Nephron progenitor cell (in vitro differentiated cells): ENCODE measurements around the gene TMTC1.
A peak's percentile ranks its signal among the peaks of the same experiment; 100 is the strongest.

Source experiments
- DNase-seq: peaks from one replicate; pipeline ENCODE4 v3.0.0; 2021
- H3K27ac Mint-ChIP-seq: 2 replicates; pipeline ENCODE4 v1.8.0; 2021; ENCODE audit warnings: mild to moderate bottlenecking, moderate library complexity, mixed read lengths
- H3K27me3 Mint-ChIP-seq: 2 replicates; pipeline ENCODE4 v1.8.0; 2021; ENCODE audit warnings: mild to moderate bottlenecking, low read depth, mixed read lengths; ENCODE audit not compliant: poor library complexity
- H3K36me3 Mint-ChIP-seq: 2 replicates; pipeline ENCODE4 v1.8.0; 2021; ENCODE audit warnings: low read depth, mixed read lengths
- H3K4me1 Mint-ChIP-seq: 2 replicates; pipeline ENCODE4 v1.8.0; 2021; ENCODE audit warnings: mixed read lengths
- H3K4me3 Mint-ChIP-seq: 2 replicates; pipeline ENCODE4 v1.8.0; 2021; ENCODE audit warnings: mild to moderate bottlenecking, moderate library complexity, mixed read lengths
- H3K9me3 Mint-ChIP-seq: 2 replicates; pipeline ENCODE4 v1.8.0; 2021; ENCODE audit warnings: mild to moderate bottlenecking, moderate library complexity, mixed read lengths
- TF ChIP-seq, protein P1 (sequence below): fragments of 200-600 bp; sonication (generic); IDR thresholded peaks from 2 replicates; pipeline ENCODE4 v1.5.0; 2021; ENCODE audit warnings: antibody characterized with exemption

Gene TMTC1

DNA sequence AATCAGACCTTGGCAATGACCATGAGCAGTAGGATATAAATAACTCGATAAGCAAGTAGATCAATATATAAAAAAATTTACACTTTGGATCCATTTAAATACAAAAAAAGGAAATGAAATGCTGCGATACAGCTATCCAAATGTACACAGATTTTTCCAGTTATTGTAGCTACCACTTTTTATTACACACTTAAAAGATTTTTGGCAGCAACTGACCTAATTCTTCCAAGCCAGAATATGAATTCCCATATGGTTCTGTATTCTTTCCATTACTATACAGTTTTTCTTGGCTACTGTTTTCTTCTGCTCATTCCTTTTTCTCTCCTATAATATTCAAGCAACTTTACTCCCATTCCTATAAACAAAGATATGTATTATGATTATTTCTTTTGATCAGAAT, 52.2 kb downstream of the TMTC1 start:
- Mint-ChIP-seq H3K27me3 (no peaks in the 10 kb centered on the region), H3K4me3 (no peak overlapping the region), H3K9me3 (no peaks in the 10 kb centered on the region), H3K4me1 (peaks cover 9% of the 10 kb centered on the region), H3K27ac (no peak overlapping the region), H3K36me3 (peaks cover 5% of the 10 kb centered on the region)
- DNase-seq, result no peak
- TF ChIP-seq, protein P1, sequence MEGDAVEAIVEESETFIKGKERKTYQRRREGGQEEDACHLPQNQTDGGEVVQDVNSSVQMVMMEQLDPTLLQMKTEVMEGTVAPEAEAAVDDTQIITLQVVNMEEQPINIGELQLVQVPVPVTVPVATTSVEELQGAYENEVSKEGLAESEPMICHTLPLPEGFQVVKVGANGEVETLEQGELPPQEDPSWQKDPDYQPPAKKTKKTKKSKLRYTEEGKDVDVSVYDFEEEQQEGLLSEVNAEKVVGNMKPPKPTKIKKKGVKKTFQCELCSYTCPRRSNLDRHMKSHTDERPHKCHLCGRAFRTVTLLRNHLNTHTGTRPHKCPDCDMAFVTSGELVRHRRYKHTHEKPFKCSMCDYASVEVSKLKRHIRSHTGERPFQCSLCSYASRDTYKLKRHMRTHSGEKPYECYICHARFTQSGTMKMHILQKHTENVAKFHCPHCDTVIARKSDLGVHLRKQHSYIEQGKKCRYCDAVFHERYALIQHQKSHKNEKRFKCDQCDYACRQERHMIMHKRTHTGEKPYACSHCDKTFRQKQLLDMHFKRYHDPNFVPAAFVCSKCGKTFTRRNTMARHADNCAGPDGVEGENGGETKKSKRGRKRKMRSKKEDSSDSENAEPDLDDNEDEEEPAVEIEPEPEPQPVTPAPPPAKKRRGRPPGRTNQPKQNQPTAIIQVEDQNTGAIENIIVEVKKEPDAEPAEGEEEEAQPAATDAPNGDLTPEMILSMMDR, result no peak

DNA sequence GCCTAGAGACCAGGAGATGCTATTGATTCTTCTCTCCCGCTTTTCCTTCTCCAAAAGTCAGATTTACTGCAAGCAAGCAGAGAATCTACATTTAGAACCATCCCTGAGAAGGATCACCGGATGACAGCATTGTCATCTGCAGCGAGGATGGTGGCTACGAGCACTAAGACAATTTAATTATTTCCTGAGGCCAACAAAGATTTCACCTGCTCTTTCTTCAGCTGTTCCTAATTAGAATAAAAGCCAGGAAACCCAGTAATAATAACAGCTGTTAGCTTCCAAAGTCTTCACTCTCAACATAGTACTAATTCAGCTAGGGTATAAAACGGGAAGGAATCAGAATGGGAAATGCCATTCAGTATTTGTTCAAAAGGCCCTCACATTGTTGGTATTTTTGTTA, 53.3 kb downstream of the TMTC1 start:
- H3K27me3 Mint-ChIP-seq, result no peaks in the 10 kb centered on the region
- H3K27ac Mint-ChIP-seq, result no peak overlapping the region
- H3K36me3 Mint-ChIP-seq, result peaks cover 5% of the 10 kb centered on the region
- no peak for DNase-seq
- H3K4me1 Mint-ChIP-seq, result peaks cover 20% of the 10 kb centered on the region
- no peak overlapping the region for H3K4me3 Mint-ChIP-seq
- TF ChIP-seq, protein P1, result no peak
- H3K9me3 Mint-ChIP-seq, result no peaks in the 10 kb centered on the region

DNA sequence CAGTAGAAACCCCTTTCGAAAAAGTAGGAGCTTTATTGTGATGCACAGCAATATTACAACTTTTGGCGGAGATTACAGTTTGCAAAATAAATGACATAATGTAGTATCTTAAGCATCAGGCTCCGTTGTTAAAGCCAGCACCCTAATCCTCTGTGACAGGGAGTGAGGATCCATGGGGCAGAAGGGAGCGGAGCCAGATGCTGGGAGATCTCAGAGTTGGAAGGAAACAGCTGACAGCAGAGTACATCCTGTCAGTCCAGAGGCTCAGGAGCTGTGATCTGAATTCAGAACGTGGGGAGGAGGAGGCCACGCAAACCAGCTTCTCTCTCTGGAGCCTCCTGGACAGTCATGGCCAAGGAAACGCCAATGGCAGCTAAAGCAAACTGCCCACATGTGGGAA, 55.7 kb downstream of the TMTC1 start:
- Mint-ChIP-seq H3K4me1 (peaks cover 23% of the 10 kb centered on the region), H3K36me3 (peaks cover 5% of the 10 kb centered on the region)

DNA sequence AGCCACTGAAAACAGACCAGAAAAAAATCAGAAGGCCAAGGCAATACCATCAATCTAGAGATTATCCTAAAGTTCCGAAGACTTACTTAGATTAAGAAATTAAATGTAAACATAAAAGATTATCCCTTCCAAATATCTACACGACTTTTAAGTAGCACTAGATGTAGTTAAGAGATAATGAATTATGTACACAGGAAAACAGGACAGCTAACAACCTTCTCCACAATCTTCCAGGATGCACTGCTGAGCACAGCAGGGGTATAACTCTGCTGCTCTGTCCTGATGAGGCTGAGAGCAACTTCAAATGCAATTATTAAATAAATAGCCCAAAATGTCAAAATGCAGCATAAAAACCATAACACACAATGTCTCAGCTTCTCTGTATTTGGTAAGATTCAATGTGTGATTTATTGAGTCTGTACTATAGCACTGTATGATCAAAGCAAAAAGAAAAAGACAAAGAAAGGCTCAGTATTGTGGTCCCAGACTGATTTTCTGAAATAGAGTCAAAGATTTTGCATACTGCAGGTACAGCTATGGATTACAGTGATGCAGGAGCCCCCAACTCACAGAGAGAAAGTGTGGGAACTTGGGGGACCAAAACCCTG, 56.9 kb downstream of the TMTC1 start:
- TF ChIP-seq, protein P1, result no peak
- peak overlapping the region; percentile 92 for H3K27ac Mint-ChIP-seq
- no peaks in the 10 kb centered on the region for H3K27me3 Mint-ChIP-seq
- H3K36me3 Mint-ChIP-seq, result peaks cover 5% of the 10 kb centered on the region
- peaks cover 23% of the 10 kb centered on the region for H3K4me1 Mint-ChIP-seq
- H3K9me3 Mint-ChIP-seq, result no peaks in the 10 kb centered on the region
- DNase-seq, result no peak
- no peak overlapping the region for H3K4me3 Mint-ChIP-seq

More for the DNA sequence above, 55.7 kb downstream of the TMTC1 start:
- TF ChIP-seq, protein P1, result no peak
- no peak for DNase-seq
- Mint-ChIP-seq H3K27ac (no peak overlapping the region), H3K9me3 (no peaks in the 10 kb centered on the region), H3K27me3 (no peaks in the 10 kb centered on the region), H3K4me3 (no peak overlapping the region)

DNA sequence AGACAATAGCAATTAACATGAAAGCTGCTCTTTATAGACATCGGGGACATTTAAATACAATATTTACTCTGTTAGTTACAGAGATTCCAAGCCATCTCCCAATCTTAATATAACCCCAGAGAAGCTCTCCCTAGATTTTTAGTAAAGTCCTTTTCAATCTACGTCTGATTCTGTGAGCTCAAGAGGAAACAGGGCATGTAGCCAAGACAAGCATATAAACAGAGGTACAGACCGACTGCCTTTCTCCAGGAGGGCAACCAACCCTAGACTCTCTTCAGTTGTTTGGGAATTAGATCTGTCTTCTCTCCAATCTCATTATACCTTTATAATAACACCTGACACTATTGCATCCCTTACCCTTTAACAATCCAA, 57.4 kb downstream of the TMTC1 start:
- TF ChIP-seq, protein P1, result no peak
- H3K4me3 Mint-ChIP-seq, result no peak overlapping the region
- peaks cover 23% of the 10 kb centered on the region for H3K4me1 Mint-ChIP-seq
- H3K9me3 Mint-ChIP-seq, result no peaks in the 10 kb centered on the region
- no peak for DNase-seq
- H3K27me3 Mint-ChIP-seq, result no peaks in the 10 kb centered on the region
- peaks cover 5% of the 10 kb centered on the region for H3K36me3 Mint-ChIP-seq
- peak overlapping the region; percentile 92 for H3K27ac Mint-ChIP-seq

DNA sequence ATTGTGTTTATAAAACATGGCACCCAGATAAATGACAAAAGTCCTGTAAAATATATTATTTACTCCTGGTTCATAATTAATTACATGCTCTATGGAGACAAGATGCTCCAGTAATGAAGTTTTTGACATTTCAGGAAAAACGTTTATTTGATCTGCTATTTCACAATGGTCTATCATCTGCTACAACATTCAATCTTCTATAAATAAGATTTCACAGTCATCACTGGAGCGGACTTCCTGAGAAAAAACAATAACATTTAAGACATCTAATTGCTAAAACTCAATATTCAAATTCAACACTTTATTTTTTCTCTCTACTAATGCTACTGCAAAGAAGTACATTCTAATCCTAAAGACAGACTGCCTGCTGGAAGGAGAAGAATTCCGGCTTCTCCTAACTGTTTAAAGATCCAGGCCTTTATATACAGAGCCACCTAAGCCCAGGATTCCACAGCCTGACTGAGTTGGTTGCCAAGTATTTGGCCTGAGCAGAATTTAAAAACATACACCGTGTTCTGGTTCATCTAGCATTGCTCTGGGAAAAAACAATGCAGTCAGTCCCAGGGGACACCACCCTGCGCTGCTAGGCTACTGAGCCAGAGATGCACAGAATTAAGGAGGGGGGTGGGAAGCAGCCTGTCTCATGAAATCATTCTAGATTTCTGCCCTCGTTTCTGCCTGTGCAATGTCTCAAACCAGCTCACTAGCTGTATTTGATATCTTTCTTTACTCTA, 58.0 kb downstream of the TMTC1 start:
- H3K27me3 Mint-ChIP-seq, result no peaks in the 10 kb centered on the region
- H3K27ac Mint-ChIP-seq, result peak overlapping the region; percentile 92
- no peak overlapping the region for H3K4me3 Mint-ChIP-seq
- DNase-seq, result peak; percentile 33
- no peaks in the 10 kb centered on the region for H3K9me3 Mint-ChIP-seq
- TF ChIP-seq, protein P1, result no peak
- H3K36me3 Mint-ChIP-seq, result peaks cover 5% of the 10 kb centered on the region
- peaks cover 23% of the 10 kb centered on the region for H3K4me1 Mint-ChIP-seq
